A549 (cell line): Measurements from ENCODE around the gene CAMKMT.

Source experiments
- CTCF ChIP-seq: fragments of >200 bp; sonication (Bioruptor Twin); formaldehyde crosslinking; IDR thresholded peaks from 3 replicates; pipeline ENCODE4 v1.5.1; 2016
- EP300 ChIP-seq, 2 experiments: fragments of >200 bp; sonication (Bioruptor Twin); formaldehyde crosslinking; IDR thresholded peaks; 2 replicates in 1 of 2; 3 replicates in 1 of 2; pipeline ENCODE4 v1.6.1; 2016 to 2017
- POLR2AphosphoS2 ChIP-seq: conservative IDR thresholded peaks from 2 replicates; pipeline ENCODE4 v1.6.1; 2012; ENCODE audit warnings: low read length, improper control_type of control experiment, inconsistent platforms
- RFX5 ChIP-seq: fragments of 450-650 bp; IDR thresholded peaks from 2 replicates; pipeline ENCODE4 v1.7.1; 2014; ENCODE audit warnings: antibody characterized with exemption, mild to moderate bottlenecking, moderate library complexity

- TF ChIP-seq EP300 (IDR thresholded peaks at IDR 0.05) (no peak), CTCF (no peak), RFX5 (no peak), POLR2AphosphoS2 (no peak)
Observed at GRCh38 chr2:44768438-44769236, 406.9 kb downstream of the CAMKMT start.
